NCI-H2081 (cell line): Measurements from ENCODE around the gene MCMBP.

Experiments used
- DNase-seq, 2 experiments: peaks; one replicate each; lab custom pipeline; 2025; lab: John Stamatoyannopoulos, UW

MCMBP gene

DNA sequence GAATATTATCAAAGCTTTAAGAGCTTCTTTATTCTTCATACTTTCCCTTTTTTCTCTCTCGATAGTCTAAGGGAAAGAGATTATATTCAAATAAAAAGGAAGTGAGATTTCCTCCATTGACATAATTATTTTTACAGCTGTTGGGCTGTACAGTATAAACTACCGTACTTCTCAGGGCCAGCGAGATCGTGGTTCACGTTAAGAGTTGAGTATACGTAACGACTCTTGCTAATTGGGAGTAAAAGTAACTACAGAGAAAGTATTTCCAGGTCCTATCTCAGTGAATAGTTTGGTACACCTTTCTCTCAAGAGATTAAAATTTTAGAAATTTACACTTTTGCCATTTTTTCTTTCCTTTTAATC is 89.0 kb downstream of the MCMBP start:
- no peak for DNase-seq

DNA sequence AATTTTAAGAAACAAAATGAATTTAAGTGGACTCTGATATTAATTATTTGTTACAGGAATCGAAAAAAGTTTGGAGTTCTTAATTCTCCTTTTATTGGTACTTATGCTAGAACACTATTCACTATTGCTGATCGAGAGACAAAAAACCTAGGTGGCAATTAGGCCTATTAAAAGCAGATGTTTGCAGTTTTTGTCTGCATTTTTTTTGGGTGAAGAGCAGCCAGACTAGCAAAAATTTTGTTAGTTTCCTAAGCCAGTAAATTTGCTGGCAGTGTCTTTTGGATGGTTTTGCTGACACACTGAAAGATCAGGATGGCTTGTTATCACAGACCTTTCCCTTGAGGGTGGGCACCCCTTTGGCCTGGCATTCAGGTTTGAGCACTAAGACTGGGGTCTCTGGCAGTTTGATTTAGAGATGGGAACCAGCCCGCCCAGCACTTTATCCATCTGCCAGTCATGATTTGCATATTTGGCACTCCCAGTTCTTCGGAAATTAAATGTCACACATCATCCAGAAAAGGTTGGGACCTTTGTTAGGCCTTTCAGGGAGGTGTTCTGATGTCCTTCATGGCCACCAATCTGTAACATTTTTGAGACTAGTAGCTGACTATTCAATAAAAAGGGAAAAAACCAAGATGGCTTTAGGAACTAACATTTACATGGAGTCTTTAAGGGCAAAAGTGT is 89.5 kb downstream of the MCMBP start:
- no peak for DNase-seq

DNA sequence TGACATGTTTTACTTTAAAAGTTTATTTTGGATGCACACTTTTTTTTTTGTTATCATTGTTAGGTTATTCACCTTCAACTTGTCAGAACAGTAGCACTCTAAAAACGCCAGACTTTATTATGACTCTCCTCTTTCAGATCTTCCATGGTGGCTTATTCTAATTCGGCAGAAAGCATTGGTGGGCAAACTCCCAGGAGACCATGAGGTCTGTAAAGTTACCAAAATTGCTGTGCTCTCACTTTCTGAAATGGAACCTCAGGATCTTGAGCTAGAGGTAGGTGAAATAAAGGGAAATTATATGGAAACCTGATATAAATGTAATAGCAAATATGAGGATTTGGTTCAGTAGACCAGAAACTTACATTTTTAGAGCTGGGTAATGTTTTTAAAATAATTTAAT is 91.1 kb downstream of the MCMBP start:
- no peak for DNase-seq

GRCh38 chr10:119780879-119781480 is 91.7 kb downstream of the MCMBP start:
- DNase-seq = no peak
